Loucy (cell line): ENCODE measurements around the gene ALK.
A peak's percentile ranks its signal among the peaks of the same experiment; 100 is the strongest.

Experiments used
- H2AFZ ChIP-seq: fragments of 200-600 bp; sonication (generic); 2 replicates; pipeline ENCODE4 v1.6.0; 2016; ENCODE audit warnings: antibody characterized with exemption, mild to moderate bottlenecking, low read length, moderate library complexity
- H3F3A ChIP-seq: fragments of 200-600 bp; 2 replicates; pipeline ENCODE4 v1.6.0; 2016; ENCODE audit warnings: antibody characterized with exemption, low read depth, mild to moderate bottlenecking
- H3K27me3 ChIP-seq: fragments of 200-600 bp; sonication (generic); 2 replicates; pipeline ENCODE4 v1.6.1; 2014; ENCODE audit warnings: low read length, mild to moderate bottlenecking; ENCODE audit not compliant: insufficient read depth, poor library complexity, severe bottlenecking
- H3K36me3 ChIP-seq: fragments of 200-600 bp; sonication (generic); 2 replicates; pipeline ENCODE4 v1.6.1; 2016; ENCODE audit warnings: low read length; ENCODE audit not compliant: insufficient read depth
- H3K4me1 ChIP-seq: fragments of 200-600 bp; sonication (generic); 2 replicates; pipeline ENCODE4 v1.5.1; 2014; ENCODE audit warnings: low read length, mild to moderate bottlenecking; ENCODE audit not compliant: insufficient read depth, poor library complexity, severe bottlenecking
- H3K4me2 ChIP-seq: fragments of 200-600 bp; sonication (generic); 2 replicates; pipeline ENCODE4 v1.6.0; 2014; ENCODE audit warnings: antibody characterized with exemption, low read length, low read depth, mild to moderate bottlenecking; ENCODE audit not compliant: poor library complexity, severe bottlenecking
- H3K4me3 ChIP-seq: fragments of 200-600 bp; sonication (generic); 2 replicates; pipeline ENCODE4 v1.5.1; 2014; ENCODE audit warnings: low read length, mild to moderate bottlenecking, mixed read lengths; ENCODE audit not compliant: poor library complexity, severe bottlenecking
- H3K79me2 ChIP-seq: fragments of 200-600 bp; sonication (generic); 2 replicates; pipeline ENCODE4 v1.6.1; 2014; ENCODE audit warnings: low read length; ENCODE audit not compliant: insufficient read depth
- H3K9ac ChIP-seq: fragments of 200-600 bp; sonication (generic); 2 replicates; pipeline ENCODE4 v1.6.0; 2014; ENCODE audit warnings: mild to moderate bottlenecking, low read depth, low read length, moderate library complexity; ENCODE audit not compliant: poor library complexity, severe bottlenecking
- H3K9me2 ChIP-seq: fragments of 200-600 bp; sonication (generic); replicated peaks from 2 replicates; pipeline ENCODE4 v1.6.1; 2016; ENCODE audit warnings: low read depth, low read length, mixed read lengths
- H3K9me3 ChIP-seq: fragments of 200-600 bp; sonication (generic); 2 replicates; pipeline ENCODE4 v1.6.1; 2014; ENCODE audit warnings: mild to moderate bottlenecking, antibody characterized with exemption, low read length, low read depth; ENCODE audit not compliant: insufficient read depth
- H4K20me1 ChIP-seq: fragments of 200-600 bp; sonication (generic); 2 replicates; pipeline ENCODE4 v1.6.0; 2014; ENCODE audit warnings: antibody characterized with exemption, low read length, mild to moderate bottlenecking; ENCODE audit not compliant: insufficient read depth, poor library complexity, severe bottlenecking
- CTCF ChIP-seq: fragments of 200-600 bp; sonication (generic); conservative IDR thresholded peaks from 2 replicates; pipeline ENCODE4 v1.5.1; 2014; ENCODE audit warnings: mild to moderate bottlenecking, antibody characterized with exemption, low read length
- EZH2phosphoT487 ChIP-seq: fragments of 200-600 bp; IDR thresholded peaks from 2 replicates; pipeline ENCODE4 v1.6.1; 2018; ENCODE audit warnings: antibody characterized with exemption, mild to moderate bottlenecking, moderate library complexity, borderline replicate concordance

ALK gene

DNA sequence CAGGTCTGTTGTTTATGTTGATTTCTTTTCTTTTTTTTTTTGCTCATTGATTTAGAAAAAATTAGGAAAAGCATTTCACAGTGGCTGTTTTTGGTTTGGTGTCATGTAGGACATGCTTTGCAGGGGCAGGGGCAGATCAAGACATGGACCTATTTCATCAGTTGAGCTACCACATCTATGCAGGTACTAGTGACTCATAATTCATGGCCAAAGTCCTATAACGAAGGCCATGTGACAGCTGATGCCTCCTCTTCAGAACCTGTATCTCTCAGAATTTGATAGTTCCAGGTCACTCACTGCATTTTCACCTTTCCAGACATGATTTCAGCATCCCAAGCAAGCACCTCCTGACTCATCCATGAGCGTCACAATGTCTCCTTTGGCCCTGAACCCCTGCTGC is 195.8 kb downstream of the ALK start:
- TF ChIP-seq CTCF = no peak
- no peak for TF ChIP-seq EZH2phosphoT487
- no peaks in the 10 kb centered on the region for H3K9me3 ChIP-seq

DNA sequence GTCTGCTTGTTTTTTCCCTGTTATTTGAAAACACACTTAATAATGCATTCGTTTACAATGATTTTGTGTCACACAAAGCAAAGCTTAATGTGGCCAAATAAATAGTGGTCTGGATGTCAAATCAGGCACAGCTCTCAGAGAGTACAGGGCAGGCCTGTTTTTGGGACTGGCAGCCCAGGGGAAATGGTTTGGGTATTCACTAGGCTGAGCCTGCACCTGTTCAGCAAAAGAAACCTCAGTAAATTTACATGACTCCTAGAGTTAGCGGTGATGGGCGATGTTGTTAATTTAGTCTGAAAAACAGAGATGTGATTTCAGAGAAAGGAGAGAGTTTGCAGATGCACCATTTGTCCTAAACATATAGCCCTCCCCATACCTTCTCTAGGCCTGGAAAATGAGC is 197.1 kb downstream of the ALK start:
- Histone ChIP-seq H3K79me2 (no peaks in the 10 kb centered on the region), H3K4me1 (peaks cover 21% of the 10 kb centered on the region), H3K27me3 (no peaks in the 10 kb centered on the region), H3K4me3 (no peak overlapping the region), H3K9ac (no peak overlapping the region), H3K9me3 (no peaks in the 10 kb centered on the region), H3K4me2 (no peak overlapping the region), H3K9me2 (no peaks in the 10 kb centered on the region), H3F3A (no peaks in the 10 kb centered on the region), H2AFZ (peak overlapping the region; percentile 65; the same call in 1 of the 2 replicates), H3K36me3 (no peaks in the 10 kb centered on the region), H4K20me1 (no peaks in the 10 kb centered on the region)
- TF ChIP-seq EZH2phosphoT487 (no peak), CTCF (no peak)

More for the DNA sequence above, 195.8 kb downstream of the ALK start:
- Histone ChIP-seq H3K36me3 (no peaks in the 10 kb centered on the region), H3K27me3 (no peaks in the 10 kb centered on the region), H3F3A (no peaks in the 10 kb centered on the region), H3K4me1 (peaks cover 7% of the 10 kb centered on the region), H3K4me2 (no peak overlapping the region), H3K79me2 (no peaks in the 10 kb centered on the region), H2AFZ (no peak overlapping the region), H3K4me3 (no peak overlapping the region), H3K9me2 (no peaks in the 10 kb centered on the region), H4K20me1 (no peaks in the 10 kb centered on the region), H3K9ac (no peak overlapping the region)

GRCh38 chr2:29723255-29724001 is 198.0 kb downstream of the ALK start:
- H3K79me2 ChIP-seq = no peaks in the 10 kb centered on the region
- H2AFZ ChIP-seq = no peak overlapping the region
- no peaks in the 10 kb centered on the region for H3K27me3 ChIP-seq
- H3K9me3 ChIP-seq = no peaks in the 10 kb centered on the region
- H3K4me2 ChIP-seq = no peak overlapping the region
- H3K9me2 ChIP-seq = no peaks in the 10 kb centered on the region
- TF ChIP-seq EZH2phosphoT487 (no peak), CTCF (no peak)
- H3K9ac ChIP-seq = no peak overlapping the region
- peaks cover 29% of the 10 kb centered on the region for H3K4me1 ChIP-seq
- no peaks in the 10 kb centered on the region for H4K20me1 ChIP-seq
- no peak overlapping the region for H3K4me3 ChIP-seq
- H3K36me3 ChIP-seq = no peaks in the 10 kb centered on the region
- no peaks in the 10 kb centered on the region for H3F3A ChIP-seq
